Progenitor cell of endocrine pancreas (in vitro differentiated cells): Measurements from ENCODE around the gene ARF6. TPM values are rescaled to one million over a fixed set of nuclear protein-coding genes. Genes with fewer than 3 reads are reported as not detected.

Experiments
- DNase-seq: peaks from one replicate; pipeline ENCODE4 v3.0.0; 2021; ENCODE audit warnings: low spot score; ENCODE audit not compliant: unreplicated experiment
- H3K27ac Mint-ChIP-seq: 2 replicates; pipeline ENCODE4 v1.8.0; 2021; ENCODE audit warnings: mild to moderate bottlenecking, moderate library complexity, mixed read lengths
- H3K27me3 Mint-ChIP-seq: 2 replicates; pipeline ENCODE4 v1.8.0; 2021; ENCODE audit warnings: mixed read lengths
- H3K36me3 Mint-ChIP-seq: 2 replicates; pipeline ENCODE4 v1.8.0; 2022; ENCODE audit warnings: mixed read lengths; ENCODE audit not compliant: insufficient read depth
- H3K4me1 Mint-ChIP-seq: 2 replicates; pipeline ENCODE4 v1.8.0; 2021; ENCODE audit warnings: low read depth, mixed read lengths
- H3K4me3 Mint-ChIP-seq: 2 replicates; pipeline ENCODE4 v1.8.0; 2021; ENCODE audit warnings: low read depth, mild to moderate bottlenecking, moderate library complexity, mixed read lengths
- H3K9me3 Mint-ChIP-seq: 2 replicates; pipeline ENCODE4 v1.8.0; 2021; ENCODE audit warnings: low read depth, mixed read lengths
- CTCF ChIP-seq: fragments of 200-600 bp; sonication (generic); IDR thresholded peaks from one replicate; pipeline ENCODE4 v1.5.0; 2021; ENCODE audit warnings: antibody characterized with exemption, mild to moderate bottlenecking; ENCODE audit not compliant: unreplicated experiment
- total RNA-seq: library from RNA; stranded (reverse); gene quantifications from 2 replicates; pipeline ENCODE4 v1.2.1, GENCODE V29; 2021

Gene ARF6
- total RNA-seq, 1 donor from 2014 or later: 49.8 TPM

GRCh38 chr14:49905989-49906388 is 13.1 kb downstream of the ARF6 start:
- Mint-ChIP-seq H3K27ac (no peak overlapping the region), H3K9me3 (peaks cover 4% of the 10 kb centered on the region), H3K4me3 (no peak overlapping the region), H3K27me3 (no peaks in the 10 kb centered on the region), H3K4me1 (no peaks in the 10 kb centered on the region), H3K36me3 (peaks cover 2% of the 10 kb centered on the region)
- TF ChIP-seq CTCF: no peak
- no peak for DNase-seq

GRCh38 chr14:49907186-49907585 is 14.3 kb downstream of the ARF6 start:
- H3K27ac Mint-ChIP-seq: no peak overlapping the region
- peaks cover 1% of the 10 kb centered on the region for H3K36me3 Mint-ChIP-seq
- H3K4me1 Mint-ChIP-seq: peaks cover 3% of the 10 kb centered on the region
- TF ChIP-seq CTCF: no peak
- DNase-seq: no peak
- no peak overlapping the region for H3K4me3 Mint-ChIP-seq
- H3K9me3 Mint-ChIP-seq: peaks cover 2% of the 10 kb centered on the region
- H3K27me3 Mint-ChIP-seq: no peaks in the 10 kb centered on the region

- TF ChIP-seq CTCF: no peak
- H3K36me3 Mint-ChIP-seq: no peaks in the 10 kb centered on the region
- peaks cover 3% of the 10 kb centered on the region for H3K4me1 Mint-ChIP-seq
- H3K27ac Mint-ChIP-seq: no peak overlapping the region
- H3K27me3 Mint-ChIP-seq: no peaks in the 10 kb centered on the region
- no peaks in the 10 kb centered on the region for H3K9me3 Mint-ChIP-seq
- H3K4me3 Mint-ChIP-seq: no peak overlapping the region
- no peak for DNase-seq
Observed at GRCh38 chr14:49908433-49908782, 15.5 kb downstream of the ARF6 start.

GRCh38 chr14:49909016-49909415 is 16.1 kb downstream of the ARF6 start:
- Mint-ChIP-seq H3K9me3 (no peaks in the 10 kb centered on the region), H3K27ac (no peak overlapping the region), H3K4me3 (no peak overlapping the region), H3K27me3 (no peaks in the 10 kb centered on the region), H3K36me3 (no peaks in the 10 kb centered on the region), H3K4me1 (peaks cover 3% of the 10 kb centered on the region)
- no peak for DNase-seq
- TF ChIP-seq CTCF: no peak

- Mint-ChIP-seq H3K36me3 (no peaks in the 10 kb centered on the region), H3K4me3 (no peak overlapping the region), H3K4me1 (peaks cover 7% of the 10 kb centered on the region), H3K27me3 (no peaks in the 10 kb centered on the region), H3K9me3 (peaks cover 3% of the 10 kb centered on the region), H3K27ac (no peak overlapping the region)
- DNase-seq: no peak
- no peak for TF ChIP-seq CTCF
Observed at GRCh38 chr14:49915085-49915484, 22.2 kb downstream of the ARF6 start.

GRCh38 chr14:49918706-49919105 is 25.8 kb downstream of the ARF6 start:
- H3K27ac Mint-ChIP-seq: no peak overlapping the region
- peaks cover 3% of the 10 kb centered on the region for H3K9me3 Mint-ChIP-seq
- no peaks in the 10 kb centered on the region for H3K27me3 Mint-ChIP-seq
- H3K4me1 Mint-ChIP-seq: peaks cover 5% of the 10 kb centered on the region
- H3K4me3 Mint-ChIP-seq: no peak overlapping the region
- no peak for TF ChIP-seq CTCF
- DNase-seq: no peak
- no peaks in the 10 kb centered on the region for H3K36me3 Mint-ChIP-seq
